Fibroblast of peridontal ligament (primary cell): Measurements from ENCODE around the gene CST6.
"Not testable (repeated sequence)": the region's sequence is repeated elsewhere in the genome, so short reads cannot be mapped to it uniquely, and the experiment has no call there.

Experiments
- DNase-seq: peaks from one replicate; pipeline ENCODE4 v3.0.0-alpha.2; 2010; ENCODE audit errors: extremely low read depth

Gene CST6

GRCh38 chr11:66015454-66015881 is 3.7 kb downstream of the CST6 start:
- peak; percentile 9 for DNase-seq

GRCh38 chr11:66015936-66016792 is 4.4 kb downstream of the CST6 start:
- no peak for DNase-seq

GRCh38 chr11:66016793-66017177 is 5.0 kb downstream of the CST6 start:
- DNase-seq = no peak

GRCh38 chr11:66017321-66017720 is 5.5 kb downstream of the CST6 start:
- DNase-seq = no peak

GRCh38 chr11:66020212-66020611 is 8.4 kb downstream of the CST6 start:
- DNase-seq = no peak

- DNase-seq = peak; percentile 52
These were observed 9.0 kb downstream of the CST6 start for GRCh38 chr11:66020618-66021357.

- peak; percentile 45 for DNase-seq
These were observed 10.8 kb downstream of the CST6 start for GRCh38 chr11:66022401-66023185.

GRCh38 chr11:66023186-66023440 is 11.3 kb downstream of the CST6 start:
- DNase-seq = not testable (repeated sequence)

GRCh38 chr11:66026017-66026529 is 14.3 kb downstream of the CST6 start, which contains the start of gene CATSPER1:
CATSPER1 (minus strand) TSS chr11:66026479; CDS start chr11:66026379, 100 bp downstream.
- DNase-seq = no peak

- DNase-seq = no peak
These were observed 21.3 kb downstream of the CST6 start for GRCh38 chr11:66032957-66033735.

- DNase-seq = no peak
These were observed 24.0 kb downstream of the CST6 start for GRCh38 chr11:66035653-66036333.

GRCh38 chr11:66036334-66036710 is 24.5 kb downstream of the CST6 start:
- DNase-seq = no peak

- no peak for DNase-seq
These were observed 25.5 kb downstream of the CST6 start for GRCh38 chr11:66037327-66037726.

- no peak for DNase-seq
These were observed 28.0 kb downstream of the CST6 start for GRCh38 chr11:66039765-66040164.

- DNase-seq = no peak
These were observed 30.6 kb downstream of the CST6 start for GRCh38 chr11:66042227-66042995.

GRCh38 chr11:66042996-66043906 is 31.4 kb downstream of the CST6 start:
- no peak for DNase-seq

GRCh38 chr11:66044757-66045156 is 32.9 kb downstream of the CST6 start:
- no peak for DNase-seq

- DNase-seq = peak; percentile 69
These were observed 33.4 kb downstream of the CST6 start for GRCh38 chr11:66045177-66045639.

GRCh38 chr11:66046901-66047300 is 35.1 kb downstream of the CST6 start:
- DNase-seq = no peak
